GM12801 (cell line): ENCODE results near the gene TIAL1.

Experiments
- CTCF ChIP-seq: IDR thresholded peaks from one replicate; pipeline ENCODE4 v1.5.1; 2011; ENCODE audit warnings: control low read depth; ENCODE audit not compliant: insufficient read length; ENCODE audit errors: extremely low read depth

TIAL1 gene, protein sequence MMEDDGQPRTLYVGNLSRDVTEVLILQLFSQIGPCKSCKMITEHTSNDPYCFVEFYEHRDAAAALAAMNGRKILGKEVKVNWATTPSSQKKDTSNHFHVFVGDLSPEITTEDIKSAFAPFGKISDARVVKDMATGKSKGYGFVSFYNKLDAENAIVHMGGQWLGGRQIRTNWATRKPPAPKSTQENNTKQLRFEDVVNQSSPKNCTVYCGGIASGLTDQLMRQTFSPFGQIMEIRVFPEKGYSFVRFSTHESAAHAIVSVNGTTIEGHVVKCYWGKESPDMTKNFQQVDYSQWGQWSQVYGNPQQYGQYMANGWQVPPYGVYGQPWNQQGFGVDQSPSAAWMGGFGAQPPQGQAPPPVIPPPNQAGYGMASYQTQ

GRCh38 chr10:119596537-119597404, at the start of gene TIAL1:
TIAL1 (minus strand) TSS chr10:119596964; CDS start chr10:119596465, 499 bp downstream.
- no peak for TF ChIP-seq CTCF

- TF ChIP-seq CTCF = no peak
These were observed 48.2 kb upstream of the TIAL1 start for GRCh38 chr10:119644994-119645393.

- no peak for TF ChIP-seq CTCF
These were observed 47.5 kb upstream of the TIAL1 start for GRCh38 chr10:119644205-119644814.

GRCh38 chr10:119643306-119644204, 46.8 kb upstream of the TIAL1 start:
- TF ChIP-seq CTCF = no peak

DNA sequence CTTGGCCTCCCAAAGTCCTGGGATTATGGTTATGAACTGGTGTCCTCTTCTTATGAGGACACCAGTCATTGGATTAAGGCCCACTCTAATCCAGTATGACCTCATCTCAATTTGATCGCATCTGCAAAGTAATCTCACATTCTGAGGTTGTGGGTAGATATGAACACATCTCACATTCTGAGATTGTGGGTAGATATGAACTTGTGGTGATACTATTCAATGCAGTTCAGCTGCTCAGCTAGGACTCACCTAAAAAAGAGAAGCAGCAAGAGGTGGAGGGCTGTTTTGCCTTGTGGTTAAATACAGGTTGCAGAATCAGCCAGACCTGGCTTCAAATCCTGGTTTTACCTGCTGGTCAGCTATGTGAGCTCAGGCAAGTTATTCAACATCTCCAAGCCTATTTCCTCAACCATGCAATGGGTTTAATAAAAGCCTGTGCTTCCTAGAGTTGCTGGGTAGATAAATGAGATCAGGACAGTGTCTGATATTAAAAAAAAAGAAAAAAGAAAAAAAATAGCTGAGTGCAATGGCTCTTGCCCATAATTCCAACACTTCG, 45.9 kb upstream of the TIAL1 start:
- no peak for TF ChIP-seq CTCF

- TF ChIP-seq CTCF = no peak
These were observed 44.2 kb upstream of the TIAL1 start for GRCh38 chr10:119640875-119641526.
